ENCODE results near the gene GAN.

Gene GAN

GRCh38 chr16:81349608-81350305 is 35.0 kb downstream of the GAN start:
- DNase-seq = no peak

GRCh38 chr16:81350306-81350615 is 35.5 kb downstream of the GAN start:
- DNase-seq = no peak

GRCh38 chr16:81353895-81354294 is 39.1 kb downstream of the GAN start:
- no peak for DNase-seq

GRCh38 chr16:81357711-81358260 is 43.0 kb downstream of the GAN start:
- DNase-seq = no peak

GRCh38 chr16:81358860-81359259 is 44.1 kb downstream of the GAN start:
- DNase-seq = no peak

- DNase-seq = no peak
Measured at GRCh38 chr16:81360135-81360534, 45.4 kb downstream of the GAN start.

DNA sequence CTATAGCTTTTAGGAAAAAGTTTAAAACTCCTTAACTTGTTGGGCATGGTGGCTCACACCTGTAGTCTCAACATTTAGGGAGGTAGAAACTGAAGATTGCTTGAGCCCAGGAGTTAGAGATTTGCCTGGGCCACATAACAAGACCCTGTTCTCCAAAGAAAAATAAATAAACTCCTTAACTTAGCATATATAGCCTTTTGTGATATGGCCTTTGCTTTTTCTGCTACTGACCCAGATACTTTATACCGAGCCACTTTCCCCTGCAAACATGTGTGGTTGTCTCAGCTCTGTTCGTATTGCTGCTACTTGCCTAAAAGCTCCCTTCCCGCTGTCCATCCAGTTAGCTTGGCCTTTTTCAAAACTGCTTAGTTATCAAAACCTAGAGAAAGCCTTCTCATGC is 51.0 kb downstream of the GAN start:
- no peak for DNase-seq

DNA sequence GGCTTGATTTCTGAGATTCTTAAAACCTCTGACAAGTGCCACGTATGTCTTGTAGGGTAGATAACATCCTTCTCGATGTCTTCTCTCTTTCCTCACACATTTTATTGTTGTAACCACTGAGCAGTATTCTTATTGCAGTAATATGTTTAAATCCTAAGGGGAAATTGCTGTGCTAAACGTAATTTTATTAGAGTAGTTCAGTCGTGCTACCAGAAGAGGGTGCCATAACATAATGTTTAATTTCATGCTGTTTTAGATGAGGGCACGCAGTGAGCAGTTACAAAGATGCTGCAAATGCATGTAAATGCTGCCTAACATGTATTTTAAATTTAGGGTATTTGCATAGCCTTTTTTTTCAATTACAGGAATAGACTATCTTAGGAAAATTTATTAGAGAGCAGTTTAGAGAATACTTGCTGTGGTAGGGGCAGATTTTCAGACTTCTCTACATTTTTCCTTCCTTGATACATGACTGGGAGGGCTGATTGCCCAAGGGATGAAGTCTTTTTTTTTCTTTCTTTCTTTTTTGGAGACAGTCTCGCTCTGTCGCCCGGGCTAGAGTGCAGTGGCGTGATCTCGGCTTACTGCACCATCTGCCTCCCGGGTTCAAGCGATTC is 51.7 kb downstream of the GAN start:
- DNase-seq = peak in 2 of 56 donors; percentile 7 to 23

DNA sequence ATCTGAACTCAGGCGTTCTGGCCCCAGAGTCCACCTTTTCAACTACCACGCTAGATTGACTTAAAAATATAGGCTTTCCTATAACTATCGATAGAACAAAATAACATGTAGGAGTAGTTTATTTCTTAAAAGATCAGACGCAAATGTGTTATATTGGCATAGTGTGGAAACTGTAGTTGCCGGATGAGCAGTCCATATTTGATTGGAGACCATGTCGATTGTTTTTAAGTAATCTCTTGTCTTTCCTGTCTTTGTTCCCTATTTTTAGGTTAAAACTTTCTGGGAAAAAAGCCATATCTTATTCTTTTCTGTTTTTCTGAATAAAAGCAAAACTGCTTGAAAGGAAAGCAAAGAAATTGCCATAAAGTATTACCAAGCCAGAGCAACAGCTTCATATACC is 53.1 kb downstream of the GAN start:
- DNase-seq = no peak

- no peak for DNase-seq
Measured at GRCh38 chr16:81369888-81370504, 55.2 kb downstream of the GAN start.

DNA sequence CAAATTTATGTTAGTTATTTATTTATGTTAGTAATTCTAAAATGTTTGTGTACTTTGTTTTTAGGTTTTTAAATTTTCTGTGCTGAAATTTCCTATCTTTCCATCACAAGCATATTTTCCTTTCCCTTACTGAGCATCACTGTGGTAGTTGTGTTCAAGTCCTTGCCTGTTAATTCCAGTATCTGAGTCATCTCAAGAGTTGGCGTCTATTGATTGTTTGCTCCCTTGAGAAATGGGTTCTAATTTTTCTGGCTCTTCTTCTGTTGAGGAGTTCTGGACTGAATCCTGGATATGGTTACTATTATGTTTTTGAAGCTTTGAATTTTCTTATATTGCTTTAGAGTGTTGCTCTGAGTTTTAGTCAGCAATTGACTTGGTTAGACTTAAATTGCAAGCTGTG is 56.3 kb downstream of the GAN start:
- DNase-seq = no peak

GRCh38 chr16:81374550-81374949 is 59.8 kb downstream of the GAN start:
- no peak for DNase-seq

DNA sequence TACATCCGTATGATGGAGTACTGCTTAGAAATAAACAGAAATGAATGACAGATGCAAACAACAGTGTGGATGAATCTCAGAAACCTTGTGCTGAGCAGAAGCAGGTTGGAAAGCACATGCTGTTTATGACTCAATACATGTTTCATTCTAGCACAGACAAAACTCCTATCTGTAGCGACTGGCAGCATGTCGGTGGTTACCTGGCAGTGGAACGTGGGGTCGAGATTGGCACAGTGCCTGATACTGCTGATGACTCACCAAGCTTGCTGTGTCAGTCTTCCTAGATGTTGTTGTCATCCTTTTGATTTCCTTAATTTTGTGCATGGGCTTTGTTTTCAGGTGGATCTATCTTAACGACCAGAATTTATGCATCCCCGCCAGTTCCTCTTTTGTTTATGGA is 62.1 kb downstream of the GAN start:
- peak in 5 of 56 donors; percentile 3 to 27 (median 10) for DNase-seq

DNA sequence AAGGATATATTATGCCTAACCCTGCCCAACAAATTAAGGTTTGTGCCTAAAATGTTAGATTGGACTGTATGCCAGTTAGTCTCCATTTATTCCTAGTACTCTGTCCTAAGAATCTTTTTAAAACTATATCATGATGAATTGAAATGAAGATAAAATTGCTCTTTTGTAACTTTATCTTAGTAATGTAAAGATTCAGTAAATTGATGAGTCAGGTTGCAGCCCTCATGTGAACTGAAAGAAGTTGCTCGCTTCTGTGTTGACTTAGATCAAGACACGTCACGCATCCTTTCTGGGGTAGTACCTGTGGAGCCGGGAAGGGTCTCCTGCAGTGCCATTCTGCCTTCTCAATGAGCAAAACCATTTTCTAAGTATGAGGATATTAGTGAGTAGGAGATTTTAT is 63.3 kb downstream of the GAN start:
- DNase-seq = no peak

DNA sequence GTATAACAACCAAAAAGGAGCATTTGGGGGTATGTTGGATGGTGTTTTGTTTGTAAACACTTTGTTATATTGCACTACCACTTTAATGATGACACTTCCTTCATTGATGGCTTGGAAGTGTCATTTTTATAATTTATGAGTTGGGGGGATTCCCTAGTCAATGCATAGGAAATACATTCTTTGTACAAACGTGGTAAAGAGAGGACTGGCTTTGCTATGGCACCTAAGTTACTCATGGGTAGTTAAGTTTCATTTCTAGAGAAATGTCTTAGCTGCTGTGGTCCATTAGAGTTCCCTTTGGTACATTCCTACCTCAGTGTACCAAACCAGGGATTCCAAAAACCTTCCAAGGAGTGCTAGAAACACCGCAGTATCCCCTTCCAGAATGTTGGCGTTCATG is 66.2 kb downstream of the GAN start:
- DNase-seq = no peak

DNA sequence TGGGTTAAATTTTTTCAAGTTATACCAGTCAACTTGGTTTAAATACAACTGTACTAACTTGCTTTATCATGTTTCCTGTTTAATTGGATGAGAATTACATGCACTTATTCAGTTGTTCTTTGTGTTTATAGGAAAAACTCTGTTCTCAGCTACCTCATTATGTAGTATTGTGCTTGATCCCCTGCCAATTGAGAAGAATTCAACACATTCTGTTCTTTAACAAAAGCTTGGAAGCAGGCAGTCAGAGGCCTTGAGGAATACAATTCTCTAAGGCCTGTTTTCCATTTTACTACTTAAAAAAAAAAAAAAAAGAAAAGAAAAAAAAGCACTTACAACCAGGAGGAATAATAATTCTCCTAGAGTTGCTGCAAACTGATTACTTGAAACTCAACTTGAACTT is 69.2 kb downstream of the GAN start:
- DNase-seq = no peak

GRCh38 chr16:81385031-81385756 is 70.4 kb downstream of the GAN start:
- DNase-seq = no peak

GRCh38 chr16:81388357-81388756 is 73.6 kb downstream of the GAN start:
- no peak for DNase-seq

- no peak for DNase-seq
Measured at GRCh38 chr16:81390840-81391239, 76.1 kb downstream of the GAN start.

DNA sequence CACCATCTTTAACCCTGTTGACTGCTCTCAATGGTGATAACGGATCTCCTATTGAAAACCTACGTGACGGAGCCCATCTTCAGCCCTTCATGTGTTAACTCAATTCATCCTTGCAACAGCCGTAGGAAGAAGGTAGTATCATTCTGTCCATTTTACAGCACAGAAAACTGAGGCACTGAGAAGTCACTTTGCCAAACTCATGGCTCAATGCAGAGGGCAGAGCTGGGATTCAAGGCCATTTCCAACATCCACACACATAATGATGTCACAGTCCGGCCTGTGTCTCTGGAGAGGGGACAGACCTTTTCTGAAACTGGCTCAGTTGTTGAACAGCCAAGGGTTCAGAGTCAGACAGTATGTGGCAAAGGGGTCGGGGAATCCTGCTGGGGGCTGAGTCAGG is 77.2 kb downstream of the GAN start:
- DNase-seq = no peak

DNA sequence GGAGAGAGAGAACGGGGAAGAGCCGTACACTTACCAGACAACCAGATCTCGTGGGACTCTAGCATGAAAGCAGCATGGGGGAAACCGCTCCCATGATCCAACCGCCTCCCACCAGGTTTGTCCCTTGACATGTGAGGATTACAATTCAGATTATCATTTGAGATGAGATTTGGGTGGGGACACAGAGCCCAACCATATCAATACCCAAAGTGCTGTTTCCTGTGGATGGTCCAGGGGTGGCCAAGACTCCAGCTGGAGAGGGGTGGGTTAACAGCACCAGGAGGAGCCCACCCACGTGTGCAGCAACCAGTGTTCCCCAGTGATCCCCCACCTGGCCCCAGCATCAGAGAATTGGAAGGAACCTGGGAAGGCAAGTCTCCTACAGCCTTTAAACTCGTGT is 79.7 kb downstream of the GAN start:
- no peak for DNase-seq

DNA sequence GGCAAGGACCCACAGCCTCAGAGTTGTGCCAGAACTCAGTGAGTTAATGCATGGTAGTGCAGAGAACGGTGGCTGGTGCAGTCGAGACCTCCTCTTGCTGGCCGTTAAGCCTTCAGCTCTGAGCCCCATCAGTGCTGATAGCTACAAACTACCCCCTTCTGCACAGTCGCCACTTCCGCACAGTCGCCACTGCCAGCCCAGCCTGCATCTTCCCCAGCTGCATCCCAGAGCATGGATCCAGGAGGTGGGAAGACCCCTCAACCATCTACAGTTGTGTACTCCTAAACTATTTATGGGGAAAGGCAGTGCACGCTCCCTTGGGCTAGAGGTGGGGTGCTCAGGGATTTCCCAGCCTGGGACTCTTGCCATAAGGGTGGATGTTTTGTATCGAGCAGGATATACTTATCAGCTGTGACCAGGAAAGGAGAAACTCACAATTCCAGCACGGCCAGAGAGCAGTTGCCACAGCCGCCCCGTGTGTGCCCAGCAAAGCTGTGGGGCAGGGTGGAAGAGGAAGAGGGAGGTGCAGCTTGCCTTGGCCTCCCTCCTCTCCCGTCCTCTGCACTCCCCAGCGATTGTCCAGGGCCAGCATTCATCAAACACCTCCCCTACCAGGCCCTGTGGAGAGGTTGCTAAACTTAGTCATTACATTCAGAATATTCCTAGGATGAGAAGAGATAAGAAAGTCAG is 80.3 kb downstream of the GAN start:
- DNase-seq = no peak
